GM12878 (cell line): ENCODE data around the gene PI16. TPM values are rescaled to one million over a fixed set of nuclear protein-coding genes. Genes with fewer than 3 reads are reported as not detected.

ENCODE experiments used
- ATAC-seq: fragments of 200-7000 bp; cut with Tn5 transposase; 3 replicates; pipeline ENCODE4 v1.9.1; 2020; ENCODE audit warnings: mild to moderate bottlenecking, moderate library complexity
- BruUV-seq: library from RNA; stranded (reverse); fragments of 400-500 nt; replicated peaks from 2 replicates; lab custom pipeline; 2021; lab: Mats Ljungman, UMichigan
- CTCF ChIA-PET: fragments of 300-600 bp; sonication (Branson Sonifier 250); formaldehyde crosslinking; extraction: SDS; loops from one replicate; lab custom pipeline; 2021; ENCODE audit warnings: inconsistent platforms; lab: Yijun Ruan, JAX
- POLR2A ChIA-PET: fragments of 350-600 bp; formaldehyde crosslinking; extraction: SDS; loops from one replicate; lab custom pipeline; 2021; ENCODE audit warnings: inconsistent platforms; lab: Charles Lee
- RAD21 ChIA-PET: fragments of 300-600 bp; sonication (Branson Sonifier 250); formaldehyde crosslinking; loops from one replicate; lab custom pipeline; 2023; ENCODE audit warnings: antibody characterized with exemption; ENCODE audit not compliant: unreplicated experiment; lab: Charles Lee
- SMC1A ChIA-PET: fragments of 300-600 bp; sonication (Branson Sonifier 250); formaldehyde crosslinking; loops from one replicate; lab custom pipeline; 2023; ENCODE audit not compliant: unreplicated experiment, uncharacterized antibody; lab: Charles Lee
- DNase-seq: peaks from one replicate; pipeline ENCODE4 v3.0.0-alpha.2; 2011; ENCODE audit warnings: low read depth, low spot score
- FAIRE-seq: peaks from 3 replicates; lab custom pipeline; 2011; peaks lifted over from hg19 to GRCh38; lab: Jason Lieb, UNC
- H2AFZ ChIP-seq: 2 replicates; pipeline ENCODE4 v1.6.0; 2011; ENCODE audit warnings: low read depth, low read length, control low read depth; ENCODE audit not compliant: control insufficient read depth
- H3K27ac ChIP-seq: 2 replicates; pipeline ENCODE4 v1.5.1; 2011; ENCODE audit warnings: control low read depth; ENCODE audit not compliant: control insufficient read depth, insufficient read depth
- H3K27me3 ChIP-seq, 2 experiments: replicated peaks in 1 of 2; 2 replicates each; pipeline versions ENCODE4 v1.6.0 to v1.6.1; 2011; ENCODE audit warnings: low read length in 1 of 2; ENCODE audit not compliant: control insufficient read depth in 2 of 2, insufficient read depth in 2 of 2
- H3K36me3 ChIP-seq, 2 experiments: 2 replicates each; pipeline ENCODE4 v1.5.1; 2011; ENCODE audit warnings: low read length in 1 of 2; ENCODE audit not compliant: control insufficient read depth in 2 of 2, insufficient read depth in 2 of 2
- H3K4me1 ChIP-seq: 2 replicates; pipeline ENCODE4 v1.6.1; 2011; ENCODE audit warnings: mild to moderate bottlenecking, low read length, moderate library complexity, mixed read lengths; ENCODE audit not compliant: control insufficient read depth, insufficient read depth
- H3K4me2 ChIP-seq: 2 replicates; pipeline ENCODE4 v1.6.0; 2011; ENCODE audit warnings: control low read depth; ENCODE audit not compliant: control insufficient read depth, insufficient read depth
- H3K4me3 ChIP-seq: fragments of 200-600 bp; sonication (generic); 2 replicates; pipeline ENCODE4 v1.5.1; 2016
- H3K79me2 ChIP-seq: 2 replicates; pipeline ENCODE4 v1.6.0; 2011; ENCODE audit warnings: low read length; ENCODE audit not compliant: control insufficient read depth, insufficient read depth
- H3K9ac ChIP-seq: 2 replicates; pipeline ENCODE4 v1.8.0; 2011; ENCODE audit warnings: low read length, control low read depth, mixed read lengths; ENCODE audit not compliant: control insufficient read depth, insufficient read depth
- H3K9me3 ChIP-seq: replicated peaks from 3 replicates; pipeline ENCODE4 v1.5.1; 2011; ENCODE audit warnings: mild to moderate bottlenecking, low read length; ENCODE audit not compliant: control insufficient read depth, insufficient read depth
- H4K20me1 ChIP-seq: 2 replicates; pipeline ENCODE4 v1.6.0; 2011; ENCODE audit not compliant: control insufficient read depth, insufficient read depth
- BRCA1 ChIP-seq: IDR thresholded peaks from 2 replicates; pipeline ENCODE4 v1.6.1; 2011; ENCODE audit warnings: low read depth, low read length, improper control_type of control experiment
- CBX3 ChIP-seq: fragments of 200-600 bp; sonication (generic); IDR thresholded peaks from 2 replicates; pipeline ENCODE4 v1.6.1; 2016; ENCODE audit warnings: low read depth, borderline replicate concordance
- CHD1 ChIP-seq: IDR thresholded peaks from 2 replicates; pipeline ENCODE4 v1.6.1; 2012; ENCODE audit warnings: low read depth, low read length, improper control_type of control experiment
- NFXL1 ChIP-seq: fragments of 450-650 bp; IDR thresholded peaks from 2 replicates; pipeline ENCODE4 v1.6.1; 2017; ENCODE audit warnings: antibody characterized with exemption, mild to moderate bottlenecking, borderline replicate concordance
- PAX8 ChIP-seq: fragments of 450-650 bp; IDR thresholded peaks from 2 replicates; pipeline ENCODE4 v1.6.1; 2017; ENCODE audit warnings: mild to moderate bottlenecking, moderate library complexity
- SMC3 ChIP-seq: IDR thresholded peaks from 2 replicates; pipeline ENCODE4 v1.6.1; 2011; ENCODE audit warnings: low read length, improper control_type of control experiment, borderline replicate concordance
- SUPT20H ChIP-seq: IDR thresholded peaks from 2 replicates; pipeline ENCODE4 v1.6.1; 2011; ENCODE audit warnings: low read depth, mild to moderate bottlenecking, low read length, moderate library complexity, borderline replicate concordance; ENCODE audit not compliant: control insufficient read depth
- WGBS: methylation state at CpG from one replicate; pipeline ENCODE4 v1.1.6; 2016; ENCODE audit warnings: low lambda C conversion rate; ENCODE audit not compliant: insufficient replicate concordance, insufficient coverage; ENCODE audit errors: missing lambda C conversion rate; 5-methylcytosine and 5-hydroxymethylcytosine counted together
- in situ Hi-C: fragments of 300-500 bp; cut with MboI; formaldehyde crosslinking; loops from 9 replicates; pipeline ENCODE4 v1.14.3; 2018; ENCODE audit warnings: mixed read lengths
- intact Hi-C: fragments of 100-400 bp; cut with micrococcal nuclease; formaldehyde crosslinking; loops from one replicate; pipeline ENCODE4 v1.14.2; 2022; ENCODE audit not compliant: unreplicated experiment
- polyA plus RNA-seq, 11 experiments: library from polyadenylated mRNA; depleted of rRNA in 4 of 11; unstranded in 6 of 11; stranded (reverse) in 5 of 11; fragments of >200 nt; fragmentation: Nextera tagmentation in 4 of 11; fragmentation: Illumina TruSeq in 1 of 11; extraction: Ambion mirVana in 4 of 11; extraction: Trizol in 1 of 11; gene quantifications; 1 replicate in 1 of 11; 2 replicates in 10 of 11; pipeline versions ENCODE4 v1.2.1 to v1.2.3, GENCODE V29; 2011 to 2016; ENCODE audit warnings: inconsistent platforms in 2 of 11, missing spikeins in 2 of 11, low read depth in 1 of 11
- total RNA-seq, 4 experiments: library from RNA; depleted of rRNA in 3 of 4; stranded (reverse); fragments of >200 nt in 3 of 4; fragmentation: Illumina TruSeq in 1 of 4; extraction: Trizol in 1 of 4; gene quantifications; 2 replicates each; pipeline versions ENCODE4 v1.2.1 to v1.2.3, GENCODE V29; 2013 to 2021
- TF ChIP-seq, protein P1 (sequence below): fragments of 450-650 bp; IDR thresholded peaks from 2 replicates; pipeline ENCODE4 v1.6.1; 2016; ENCODE audit warnings: mild to moderate bottlenecking, moderate library complexity, borderline replicate concordance
- TF ChIP-seq, protein P2 (sequence below): fragments of 450-650 bp; IDR thresholded peaks from 2 replicates; pipeline ENCODE4 v1.6.1; 2017; ENCODE audit warnings: antibody characterized with exemption, mild to moderate bottlenecking, moderate library complexity
- TF ChIP-seq, protein P3 (sequence below): IDR thresholded peaks from 2 replicates; pipeline ENCODE4 v1.6.1; 2011; ENCODE audit warnings: low read depth, low read length, improper control_type of control experiment, borderline replicate concordance

PI16 gene
- total and polyA plus RNA-seq, 10 of the 15 experiments (the other 5 are each of a cell fraction or from before 2014, with no cell fraction given), result 0.08 to 0.12 TPM; not detected in 8

DNA sequence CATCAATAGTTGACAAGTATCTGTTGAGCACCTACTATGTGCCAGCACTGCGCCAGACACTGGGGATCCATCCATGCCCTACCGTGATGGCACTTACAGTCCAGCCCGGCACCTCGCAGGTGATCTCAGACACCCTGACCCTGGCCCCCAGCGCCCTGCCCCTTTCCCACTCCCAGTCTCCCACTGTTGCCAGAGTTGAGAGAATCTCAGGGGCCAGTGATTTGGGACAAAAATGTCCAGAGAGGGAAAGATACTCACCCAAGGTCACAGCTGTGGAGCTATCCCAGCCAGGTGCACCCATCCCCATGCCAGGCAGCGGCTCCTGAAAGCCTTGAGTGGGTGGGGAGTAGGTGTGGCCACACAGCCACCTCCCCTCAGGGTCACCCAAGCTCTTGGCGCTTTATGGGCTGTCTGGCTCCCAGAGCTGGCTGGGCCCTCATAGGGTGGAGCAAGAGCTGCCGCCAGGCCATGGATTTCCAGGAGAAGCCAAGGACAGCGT is 3.3 kb downstream of the PI16 start (continued):
- TF ChIP-seq, protein P1, sequence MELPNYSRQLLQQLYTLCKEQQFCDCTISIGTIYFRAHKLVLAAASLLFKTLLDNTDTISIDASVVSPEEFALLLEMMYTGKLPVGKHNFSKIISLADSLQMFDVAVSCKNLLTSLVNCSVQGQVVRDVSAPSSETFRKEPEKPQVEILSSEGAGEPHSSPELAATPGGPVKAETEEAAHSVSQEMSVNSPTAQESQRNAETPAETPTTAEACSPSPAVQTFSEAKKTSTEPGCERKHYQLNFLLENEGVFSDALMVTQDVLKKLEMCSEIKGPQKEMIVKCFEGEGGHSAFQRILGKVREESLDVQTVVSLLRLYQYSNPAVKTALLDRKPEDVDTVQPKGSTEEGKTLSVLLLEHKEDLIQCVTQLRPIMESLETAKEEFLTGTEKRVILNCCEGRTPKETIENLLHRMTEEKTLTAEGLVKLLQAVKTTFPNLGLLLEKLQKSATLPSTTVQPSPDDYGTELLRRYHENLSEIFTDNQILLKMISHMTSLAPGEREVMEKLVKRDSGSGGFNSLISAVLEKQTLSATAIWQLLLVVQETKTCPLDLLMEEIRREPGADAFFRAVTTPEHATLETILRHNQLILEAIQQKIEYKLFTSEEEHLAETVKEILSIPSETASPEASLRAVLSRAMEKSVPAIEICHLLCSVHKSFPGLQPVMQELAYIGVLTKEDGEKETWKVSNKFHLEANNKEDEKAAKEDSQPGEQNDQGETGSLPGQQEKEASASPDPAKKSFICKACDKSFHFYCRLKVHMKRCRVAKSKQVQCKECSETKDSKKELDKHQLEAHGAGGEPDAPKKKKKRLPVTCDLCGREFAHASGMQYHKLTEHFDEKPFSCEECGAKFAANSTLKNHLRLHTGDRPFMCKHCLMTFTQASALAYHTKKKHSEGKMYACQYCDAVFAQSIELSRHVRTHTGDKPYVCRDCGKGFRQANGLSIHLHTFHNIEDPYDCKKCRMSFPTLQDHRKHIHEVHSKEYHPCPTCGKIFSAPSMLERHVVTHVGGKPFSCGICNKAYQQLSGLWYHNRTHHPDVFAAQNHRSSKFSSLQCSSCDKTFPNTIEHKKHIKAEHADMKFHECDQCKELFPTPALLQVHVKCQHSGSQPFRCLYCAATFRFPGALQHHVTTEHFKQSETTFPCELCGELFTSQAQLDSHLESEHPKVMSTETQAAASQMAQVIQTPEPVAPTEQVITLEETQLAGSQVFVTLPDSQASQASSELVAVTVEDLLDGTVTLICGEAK, result no peak
- no peak for TF ChIP-seq CBX3
- no peak for TF ChIP-seq BRCA1
- TF ChIP-seq, all 136 proteins: peak for 0

DNA sequence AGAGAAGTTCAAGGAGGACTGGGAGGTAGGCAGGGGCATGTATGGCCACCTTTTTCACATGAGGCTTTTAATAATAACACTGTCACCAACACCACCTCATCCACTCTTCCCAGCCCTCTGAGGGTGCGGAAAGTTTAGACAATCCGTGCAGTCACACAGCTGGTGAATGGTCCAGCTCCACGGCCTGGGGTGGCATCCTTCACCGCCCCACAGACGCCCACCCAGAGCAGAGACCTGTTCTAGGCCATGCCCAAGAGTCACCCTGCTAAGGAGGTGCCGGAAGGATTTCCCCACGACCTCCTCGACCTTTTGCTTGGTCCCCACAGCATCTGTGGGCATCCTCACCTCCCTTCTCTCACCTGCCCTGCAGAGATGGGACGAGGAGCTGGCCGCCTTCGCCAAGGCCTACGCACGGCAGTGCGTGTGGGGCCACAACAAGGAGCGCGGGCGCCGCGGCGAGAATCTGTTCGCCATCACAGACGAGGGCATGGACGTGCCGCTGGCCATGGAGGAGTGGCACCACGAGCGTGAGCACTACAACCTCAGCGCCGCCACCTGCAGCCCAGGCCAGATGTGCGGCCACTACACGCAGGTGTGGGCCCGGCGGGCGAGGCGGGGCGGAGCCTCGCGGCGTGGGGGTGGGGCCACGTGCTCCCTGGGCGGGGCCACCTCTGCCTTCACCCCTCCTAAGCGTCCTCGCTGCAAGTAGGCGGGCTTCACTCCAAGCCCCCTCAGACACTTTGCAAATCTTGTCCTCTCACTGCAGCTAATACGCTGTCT is 4.4 kb downstream of the PI16 start:
- ATAC-seq, result no peak
- in situ Hi-C loops (no loop called here), intact Hi-C loops (no loop called here)
- Histone ChIP-seq H3K4me1 (peaks cover 14% of the 10 kb centered on the region), H3K27me3 (no peaks in the 10 kb centered on the region), H3K9ac (no peak overlapping the region), H4K20me1 (no peaks in the 10 kb centered on the region), H3K4me2 (no peak overlapping the region), H3K9me3 (no peaks in the 10 kb centered on the region), H3K4me3 (no peak overlapping the region), H2AFZ (no peak overlapping the region), H3K36me3 (no peaks in the 10 kb centered on the region), H3K79me2 (no peaks in the 10 kb centered on the region), H3K27ac (no peak overlapping the region)
- SMC1A ChIA-PET, result no interaction called here
- CTCF ChIA-PET, result interaction anchor here (2.2 kb wide), 1 partner anchor 59 kb away, joined by 7 read pairs; no protein-coding TSS in a partner anchor
- POLR2A ChIA-PET, result interaction anchor here (0.6 kb wide), 1 partner anchor 447 kb away, joined by 3 read pairs; no protein-coding TSS in a partner anchor
- RAD21 ChIA-PET, result interaction anchor here (1.3 kb wide), 1 partner anchor 59 kb away, joined by 4 read pairs; no protein-coding TSS in a partner anchor
- BruUV-seq, result no TSS peak
- FAIRE-seq, result no peak
- no peak for DNase-seq
- WGBS, result 75% methylated on average over 32 of the region's 44 CpGs
- TF ChIP-seq CHD1 (no peak), SUPT20H (no peak), NFXL1 (no peak), SMC3 (no peak), PAX8 (no peak)
- TF ChIP-seq, protein P2, sequence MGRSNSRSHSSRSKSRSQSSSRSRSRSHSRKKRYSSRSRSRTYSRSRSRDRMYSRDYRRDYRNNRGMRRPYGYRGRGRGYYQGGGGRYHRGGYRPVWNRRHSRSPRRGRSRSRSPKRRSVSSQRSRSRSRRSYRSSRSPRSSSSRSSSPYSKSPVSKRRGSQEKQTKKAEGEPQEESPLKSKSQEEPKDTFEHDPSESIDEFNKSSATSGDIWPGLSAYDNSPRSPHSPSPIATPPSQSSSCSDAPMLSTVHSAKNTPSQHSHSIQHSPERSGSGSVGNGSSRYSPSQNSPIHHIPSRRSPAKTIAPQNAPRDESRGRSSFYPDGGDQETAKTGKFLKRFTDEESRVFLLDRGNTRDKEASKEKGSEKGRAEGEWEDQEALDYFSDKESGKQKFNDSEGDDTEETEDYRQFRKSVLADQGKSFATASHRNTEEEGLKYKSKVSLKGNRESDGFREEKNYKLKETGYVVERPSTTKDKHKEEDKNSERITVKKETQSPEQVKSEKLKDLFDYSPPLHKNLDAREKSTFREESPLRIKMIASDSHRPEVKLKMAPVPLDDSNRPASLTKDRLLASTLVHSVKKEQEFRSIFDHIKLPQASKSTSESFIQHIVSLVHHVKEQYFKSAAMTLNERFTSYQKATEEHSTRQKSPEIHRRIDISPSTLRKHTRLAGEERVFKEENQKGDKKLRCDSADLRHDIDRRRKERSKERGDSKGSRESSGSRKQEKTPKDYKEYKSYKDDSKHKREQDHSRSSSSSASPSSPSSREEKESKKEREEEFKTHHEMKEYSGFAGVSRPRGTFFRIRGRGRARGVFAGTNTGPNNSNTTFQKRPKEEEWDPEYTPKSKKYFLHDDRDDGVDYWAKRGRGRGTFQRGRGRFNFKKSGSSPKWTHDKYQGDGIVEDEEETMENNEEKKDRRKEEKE, result no peak
- TF ChIP-seq, protein P3, sequence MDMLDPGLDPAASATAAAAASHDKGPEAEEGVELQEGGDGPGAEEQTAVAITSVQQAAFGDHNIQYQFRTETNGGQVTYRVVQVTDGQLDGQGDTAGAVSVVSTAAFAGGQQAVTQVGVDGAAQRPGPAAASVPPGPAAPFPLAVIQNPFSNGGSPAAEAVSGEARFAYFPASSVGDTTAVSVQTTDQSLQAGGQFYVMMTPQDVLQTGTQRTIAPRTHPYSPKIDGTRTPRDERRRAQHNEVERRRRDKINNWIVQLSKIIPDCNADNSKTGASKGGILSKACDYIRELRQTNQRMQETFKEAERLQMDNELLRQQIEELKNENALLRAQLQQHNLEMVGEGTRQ, result no peak
